Mesothelial cell of epicardium (in vitro differentiated cells): ENCODE measurements around the gene FGF18. TPM values are rescaled to one million over a fixed set of nuclear protein-coding genes. Genes with fewer than 3 reads are reported as not detected.

Experiments used
- DNase-seq, 2 experiments: peaks; one replicate each; pipeline ENCODE4 v3.0.0; 2021; ENCODE audit warnings: low spot score in 2 of 2; ENCODE audit not compliant: unreplicated experiment in 2 of 2
- H3K27ac Mint-ChIP-seq: 2 replicates; pipeline ENCODE4 v1.8.0; 2021; ENCODE audit warnings: mixed read lengths
- H3K27me3 Mint-ChIP-seq: 2 replicates; pipeline ENCODE4 v1.8.0; 2021; ENCODE audit warnings: low read depth, mixed read lengths
- H3K36me3 Mint-ChIP-seq: 2 replicates; pipeline ENCODE4 v1.8.0; 2021; ENCODE audit warnings: mixed read lengths
- H3K4me1 Mint-ChIP-seq: 2 replicates; pipeline ENCODE4 v1.8.0; 2021; ENCODE audit warnings: mixed read lengths
- H3K4me3 Mint-ChIP-seq: 2 replicates; pipeline ENCODE4 v1.8.0; 2021; ENCODE audit warnings: mild to moderate bottlenecking, moderate library complexity, mixed read lengths
- H3K9me3 Mint-ChIP-seq: 2 replicates; pipeline ENCODE4 v1.8.0; 2021; ENCODE audit warnings: mixed read lengths
- CTCF ChIP-seq: fragments of 200-600 bp; sonication (generic); IDR thresholded peaks from one replicate; pipeline ENCODE4 v1.5.0; 2021; ENCODE audit warnings: antibody characterized with exemption; ENCODE audit not compliant: unreplicated experiment
- total RNA-seq: library from RNA; stranded (reverse); gene quantifications from 3 replicates; pipeline ENCODE4 v1.2.1, GENCODE V29; 2021

Gene FGF18
- total RNA-seq, 1 donor from 2014 or later = 10.2 TPM

DNA sequence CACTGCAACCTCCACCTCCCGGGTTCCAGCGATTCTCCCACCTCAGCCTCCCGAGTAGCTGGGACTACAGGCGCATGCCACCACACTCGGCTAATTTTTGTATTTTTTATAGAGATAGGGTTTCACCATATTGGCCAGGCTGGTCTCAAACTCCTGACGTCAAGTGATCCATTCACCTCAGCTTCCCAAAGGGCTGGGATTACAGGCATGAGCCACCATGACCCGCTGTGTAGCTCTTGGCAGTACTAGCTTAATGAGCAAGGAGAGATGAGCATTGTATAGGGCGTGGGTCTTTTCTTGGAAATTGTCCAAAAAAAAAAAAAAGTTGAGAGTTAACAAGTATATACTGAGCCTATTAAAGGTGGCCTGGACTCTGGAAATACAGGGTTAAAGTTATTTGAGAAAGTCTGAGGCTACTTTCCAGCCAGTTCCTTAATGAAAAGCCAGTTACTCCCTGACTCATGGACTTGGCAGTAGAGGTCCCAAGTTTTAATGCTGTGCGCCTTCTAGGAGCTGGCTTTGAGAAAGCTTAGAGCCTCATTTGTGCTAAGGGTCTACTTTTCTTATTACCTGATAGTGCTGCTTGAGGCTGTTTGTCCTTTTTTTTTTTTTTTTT lies 4.2 kb upstream of the FGF18 start:
- no peak for TF ChIP-seq CTCF
- H3K27me3 Mint-ChIP-seq = peaks cover 1% of the 10 kb centered on the region
- no peak for DNase-seq

DNA sequence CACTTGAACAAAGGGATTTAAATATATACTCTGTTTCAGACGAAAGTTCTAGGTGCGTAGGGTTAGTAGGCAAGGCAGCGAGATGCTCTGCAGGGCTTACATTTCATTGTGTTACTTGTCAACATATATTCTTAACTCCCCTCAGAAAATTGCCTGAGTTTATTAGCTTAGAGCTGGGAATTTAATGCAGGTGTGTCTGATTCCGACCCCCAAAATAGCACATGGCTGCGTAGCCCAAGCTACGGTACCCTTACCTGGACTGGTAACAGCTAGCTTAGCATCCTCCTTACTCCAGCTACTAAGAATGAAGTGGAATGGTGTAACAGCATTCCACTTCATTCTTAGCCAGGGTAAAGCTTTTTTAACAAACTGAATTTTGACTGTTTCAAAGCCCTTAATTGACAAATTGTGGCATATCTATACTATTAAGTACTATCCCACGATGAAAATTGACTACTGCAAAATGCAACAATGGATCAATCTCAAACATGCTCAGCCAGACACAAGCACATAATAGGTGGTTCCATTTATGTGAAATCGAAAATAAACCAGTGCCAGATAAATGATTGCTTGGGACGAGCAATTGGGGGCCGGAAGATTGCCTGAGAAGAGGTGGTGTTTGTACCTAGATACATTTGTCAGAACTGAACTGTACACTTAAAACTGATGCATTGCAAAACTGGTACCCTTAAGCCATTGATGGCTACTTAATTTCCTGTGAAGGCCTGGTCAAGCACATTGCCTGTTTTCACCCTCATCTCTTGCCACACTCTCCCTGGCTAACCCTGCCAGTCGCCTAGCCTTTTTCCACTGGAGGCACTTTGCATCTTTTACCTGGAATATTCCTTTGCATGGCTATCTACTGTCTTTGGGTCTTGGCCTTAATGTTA lies 3.0 kb upstream of the FGF18 start:
- Mint-ChIP-seq H3K4me3 (no peak overlapping the region), H3K27ac (no peak overlapping the region), H3K36me3 (peaks cover 14% of the 10 kb centered on the region), H3K9me3 (no peaks in the 10 kb centered on the region), H3K27me3 (peaks cover 10% of the 10 kb centered on the region), H3K4me1 (peaks cover 16% of the 10 kb centered on the region)
- TF ChIP-seq CTCF = no peak
- DNase-seq = no peak

More for the DNA sequence above, 4.2 kb upstream of the FGF18 start:
- Mint-ChIP-seq H3K9me3 (no peaks in the 10 kb centered on the region), H3K36me3 (peaks cover 21% of the 10 kb centered on the region), H3K4me3 (no peak overlapping the region), H3K27ac (no peak overlapping the region), H3K4me1 (peaks cover 13% of the 10 kb centered on the region)

- Mint-ChIP-seq H3K27me3 (peaks cover 27% of the 10 kb centered on the region), H3K27ac (peak overlapping the region; percentile 92), H3K36me3 (no peaks in the 10 kb centered on the region), H3K4me3 (peak overlapping the region; percentile 76), H3K9me3 (no peaks in the 10 kb centered on the region), H3K4me1 (peaks cover 22% of the 10 kb centered on the region)
- peak; percentile 75 to 88 for DNase-seq
- peak; percentile 85 for TF ChIP-seq CTCF
Measured at GRCh38 chr5:171418316-171418981, 998 bp upstream of the FGF18 start.

DNA sequence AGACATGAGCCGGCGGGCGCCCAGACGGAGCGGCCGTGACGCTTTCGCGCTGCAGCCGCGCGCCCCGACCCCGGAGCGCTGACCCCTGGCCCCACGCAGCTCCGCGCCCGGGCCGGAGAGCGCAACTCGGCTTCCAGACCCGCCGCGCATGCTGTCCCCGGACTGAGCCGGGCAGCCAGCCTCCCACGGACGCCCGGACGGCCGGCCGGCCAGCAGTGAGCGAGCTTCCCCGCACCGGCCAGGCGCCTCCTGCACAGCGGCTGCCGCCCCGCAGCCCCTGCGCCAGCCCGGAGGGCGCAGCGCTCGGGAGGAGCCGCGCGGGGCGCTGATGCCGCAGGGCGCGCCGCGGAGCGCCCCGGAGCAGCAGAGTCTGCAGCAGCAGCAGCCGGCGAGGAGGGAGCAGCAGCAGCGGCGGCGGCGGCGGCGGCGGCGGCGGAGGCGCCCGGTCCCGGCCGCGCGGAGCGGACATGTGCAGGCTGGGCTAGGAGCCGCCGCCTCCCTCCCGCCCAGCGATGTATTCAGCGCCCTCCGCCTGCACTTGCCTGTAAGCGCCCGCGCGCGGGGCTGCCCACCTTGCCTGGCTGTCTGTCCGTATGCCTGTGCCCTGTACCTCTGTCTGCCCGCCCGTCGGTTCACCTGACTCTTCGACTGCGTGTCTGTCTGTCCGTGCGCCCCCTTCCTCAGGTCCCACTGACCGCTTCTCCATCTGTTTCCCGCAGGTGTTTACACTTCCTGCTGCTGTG lies 412 bp downstream of the FGF18 start:
- TF ChIP-seq CTCF = no peak
- Mint-ChIP-seq H3K27ac (peak overlapping the region; percentile 83), H3K4me1 (peaks cover 31% of the 10 kb centered on the region), H3K36me3 (no peaks in the 10 kb centered on the region), H3K27me3 (peaks cover 27% of the 10 kb centered on the region), H3K4me3 (peak overlapping the region; percentile 81), H3K9me3 (no peaks in the 10 kb centered on the region)
- DNase-seq = peak in 1 of 2 experiments; percentile 71
